GF-D8 (cell line): ENCODE results near the gene AP2A1.
"Not testable (repeated sequence)": the region's sequence is repeated elsewhere in the genome, so short reads cannot be mapped to it uniquely, and the experiment has no call there.

Experiments
- DNase-seq: peaks from one replicate; lab custom pipeline; 2025; lab: John Stamatoyannopoulos, UW

AP2A1 gene

GRCh38 chr19:49766930-49767299 lies at the start of gene AP2A1:
AP2A1 (plus strand) TSS chr19:49767001; CDS start chr19:49767134, 133 bp downstream.
- no peak for DNase-seq

- DNase-seq = no peak
These were observed 48.3 kb upstream of the AP2A1 start for GRCh38 chr19:49718511-49718910.

- DNase-seq = no peak
These were observed 47.8 kb upstream of the AP2A1 start for GRCh38 chr19:49718991-49719390.

GRCh38 chr19:49719420-49719819 lies 47.4 kb upstream of the AP2A1 start:
- DNase-seq = not testable (repeated sequence)

GRCh38 chr19:49727217-49728030 lies 39.4 kb upstream of the AP2A1 start:
- DNase-seq = no peak

- no peak for DNase-seq
These were observed 36.6 kb upstream of the AP2A1 start for GRCh38 chr19:49730166-49730565.

GRCh38 chr19:49738268-49738667 lies 28.5 kb upstream of the AP2A1 start:
- no peak for DNase-seq

GRCh38 chr19:49739098-49739497 lies 27.7 kb upstream of the AP2A1 start:
- no peak for DNase-seq

- no peak for DNase-seq
These were observed 26.9 kb upstream of the AP2A1 start for GRCh38 chr19:49739933-49740332.

- DNase-seq = peak; percentile 2
These were observed 25.5 kb upstream of the AP2A1 start for GRCh38 chr19:49741210-49741844.

- no peak for DNase-seq
These were observed 21.8 kb upstream of the AP2A1 start for GRCh38 chr19:49744946-49745381.

- no peak for DNase-seq
These were observed 20.4 kb upstream of the AP2A1 start for GRCh38 chr19:49746206-49746958.

- DNase-seq = no peak
These were observed 17.6 kb upstream of the AP2A1 start for GRCh38 chr19:49749055-49749716.

- DNase-seq = no peak
These were observed 17.0 kb upstream of the AP2A1 start for GRCh38 chr19:49749771-49750170.

GRCh38 chr19:49752701-49753100 lies 14.1 kb upstream of the AP2A1 start:
- DNase-seq = no peak

GRCh38 chr19:49755956-49756355 lies 10.8 kb upstream of the AP2A1 start:
- no peak for DNase-seq

- DNase-seq = no peak
These were observed 8.5 kb upstream of the AP2A1 start for GRCh38 chr19:49758292-49758691.

- DNase-seq = no peak
These were observed 5.6 kb upstream of the AP2A1 start for GRCh38 chr19:49761249-49761624.

GRCh38 chr19:49761625-49762311 lies 5.0 kb upstream of the AP2A1 start:
- no peak for DNase-seq

GRCh38 chr19:49763230-49763629 lies 3.6 kb upstream of the AP2A1 start, which contains the start of gene TSKS:
TSKS (minus strand) TSS chr19:49763306; CDS start chr19:49763247, 59 bp downstream.
- no peak for DNase-seq

- no peak for DNase-seq
These were observed 2.5 kb upstream of the AP2A1 start for GRCh38 chr19:49764341-49764740.
